HEK293 (cell line): ENCODE results near the gene MARCHF10.

ENCODE experiments used
- CTCF ChIA-PET: fragments of 350-600 bp; formaldehyde crosslinking; extraction: SDS; loops from one replicate; lab custom pipeline; 2021; ENCODE audit warnings: antibody characterized with exemption; lab: Yijun Ruan, JAX
- POLR2A ChIA-PET: fragments of 300-600 bp; formaldehyde crosslinking; extraction: SDS; loops from one replicate; lab custom pipeline; 2020; ENCODE audit warnings: antibody characterized with exemption, inconsistent platforms; lab: Yijun Ruan, JAX
- H3K27ac ChIP-seq: fragments of 200-500 bp; sonication (Bioruptor generic); 2 replicates; pipeline ENCODE4 v1.5.1; 2014; ENCODE audit warnings: low read depth, low read length, control low read depth, inconsistent platforms; ENCODE audit errors: extremely low read depth
- H3K36me3 ChIP-seq, 2 experiments: fragments of 200-500 bp in 1 of 2; sonication (Bioruptor generic) in 1 of 2; 1 replicate in 1 of 2; 2 replicates in 1 of 2; pipeline ENCODE4 v1.5.1; 2014 to 2017; ENCODE audit warnings: inconsistent platforms in 2 of 2, low read length in 2 of 2; ENCODE audit not compliant: control insufficient read depth in 2 of 2, insufficient read depth in 1 of 2
- H3K4me1 ChIP-seq: fragments of 200-500 bp; sonication (Bioruptor generic); 2 replicates; pipeline ENCODE4 v1.5.1; 2014; ENCODE audit warnings: mild to moderate bottlenecking, low read length, inconsistent platforms; ENCODE audit not compliant: control insufficient read depth, insufficient read depth
- H3K4me3 ChIP-seq: 2 replicates; pipeline ENCODE4 v1.5.1; 2011; ENCODE audit warnings: low read depth, mild to moderate bottlenecking, control low read depth, low read length, moderate library complexity
- H3K9me3 ChIP-seq: fragments of 200-500 bp; sonication (Bioruptor generic); 2 replicates; pipeline ENCODE4 v1.5.1; 2014; ENCODE audit warnings: low read depth, low read length, inconsistent platforms; ENCODE audit not compliant: control insufficient read depth, insufficient read depth
- ELK4 ChIP-seq: IDR thresholded peaks from 2 replicates; pipeline ENCODE4 v1.6.1; 2011; ENCODE audit warnings: mild to moderate bottlenecking, low read depth, low read length, borderline replicate concordance
- GLIS1 ChIP-seq: fragments of 450-650 bp; formaldehyde crosslinking; IDR thresholded peaks from 2 replicates; pipeline ENCODE4 v1.5.1; 2016; ENCODE audit warnings: missing biosample characterization, missing genetic modification characterization
- MZF1 ChIP-seq: fragments of 450-650 bp; formaldehyde crosslinking; IDR thresholded peaks from 2 replicates; pipeline ENCODE4 v1.5.1; 2017; ENCODE audit warnings: missing biosample characterization, missing genetic modification characterization, borderline replicate concordance
- OSR2 ChIP-seq: fragments of 450-650 bp; formaldehyde crosslinking; IDR thresholded peaks from 2 replicates; pipeline ENCODE4 v1.5.1; 2016; ENCODE audit warnings: missing biosample characterization, missing genetic modification characterization
- ZBTB21 ChIP-seq: fragments of 450-650 bp; formaldehyde crosslinking; IDR thresholded peaks from 2 replicates; pipeline ENCODE4 v1.5.1; 2017; ENCODE audit warnings: missing biosample characterization, missing genetic modification characterization
- ZFP69B ChIP-seq: fragments of 450-650 bp; formaldehyde crosslinking; IDR thresholded peaks from 2 replicates; pipeline ENCODE4 v1.5.1; 2016; ENCODE audit warnings: missing biosample characterization, missing genetic modification characterization
- ZNF10 ChIP-seq: fragments of 450-650 bp; formaldehyde crosslinking; IDR thresholded peaks from 2 replicates; pipeline ENCODE4 v1.5.1; 2017; ENCODE audit warnings: missing biosample characterization, missing genetic modification characterization
- ZNF157 ChIP-seq: fragments of 450-650 bp; formaldehyde crosslinking; IDR thresholded peaks from 2 replicates; pipeline ENCODE4 v1.5.1; 2016; ENCODE audit warnings: missing biosample characterization, missing genetic modification characterization
- ZNF202 ChIP-seq: fragments of 450-650 bp; formaldehyde crosslinking; IDR thresholded peaks from 2 replicates; pipeline ENCODE4 v1.5.1; 2016; ENCODE audit warnings: missing biosample characterization, missing genetic modification characterization, borderline replicate concordance
- ZNF280C ChIP-seq: fragments of 450-650 bp; formaldehyde crosslinking; IDR thresholded peaks from 2 replicates; pipeline ENCODE4 v1.5.1; 2016; ENCODE audit warnings: missing biosample characterization, missing genetic modification characterization
- ZNF292 ChIP-seq: fragments of 450-650 bp; formaldehyde crosslinking; IDR thresholded peaks from 2 replicates; pipeline ENCODE4 v1.5.1; 2016; ENCODE audit warnings: low read depth, missing biosample characterization, missing genetic modification characterization, borderline replicate concordance
- ZNF394 ChIP-seq: fragments of 450-650 bp; formaldehyde crosslinking; IDR thresholded peaks from 2 replicates; pipeline ENCODE4 v1.5.1; 2016; ENCODE audit warnings: missing biosample characterization, missing genetic modification characterization, mild to moderate bottlenecking, moderate library complexity, borderline replicate concordance
- ZNF521 ChIP-seq: fragments of 450-650 bp; formaldehyde crosslinking; IDR thresholded peaks from 2 replicates; pipeline ENCODE4 v1.5.1; 2017; ENCODE audit warnings: missing biosample characterization, mild to moderate bottlenecking, missing genetic modification characterization
- ZNF658 ChIP-seq: fragments of 450-650 bp; formaldehyde crosslinking; IDR thresholded peaks from 2 replicates; pipeline ENCODE4; 2016; ENCODE audit warnings: missing biosample characterization, missing genetic modification characterization
- ZNF670 ChIP-seq: fragments of 450-650 bp; formaldehyde crosslinking; IDR thresholded peaks from 2 replicates; pipeline ENCODE4 v1.5.1; 2016; ENCODE audit warnings: missing biosample characterization, missing genetic modification characterization, low read depth
- TF ChIP-seq, protein P1 (sequence below): fragments of 450-650 bp; formaldehyde crosslinking; IDR thresholded peaks from 2 replicates; pipeline ENCODE4 v1.5.1; 2016; ENCODE audit warnings: missing biosample characterization, missing genetic modification characterization
- TF ChIP-seq, protein P2 (sequence below): fragments of 450-650 bp; formaldehyde crosslinking; IDR thresholded peaks from 2 replicates; pipeline ENCODE4 v1.5.1; 2016; ENCODE audit warnings: missing biosample characterization, missing genetic modification characterization
- TF ChIP-seq, protein P3 (sequence below): fragments of 450-650 bp; formaldehyde crosslinking; IDR thresholded peaks from 2 replicates; pipeline ENCODE4 v1.5.1; 2016; ENCODE audit warnings: missing biosample characterization, missing genetic modification characterization
- TF ChIP-seq, protein P4 (sequence below): fragments of 450-650 bp; formaldehyde crosslinking; IDR thresholded peaks from 2 replicates; pipeline ENCODE4 v1.5.1; 2016; ENCODE audit warnings: missing biosample characterization, missing genetic modification characterization, borderline replicate concordance
- TF ChIP-seq, protein P5 (sequence below): fragments of 450-650 bp; formaldehyde crosslinking; IDR thresholded peaks from 2 replicates; pipeline ENCODE4 v1.5.1; 2016; ENCODE audit warnings: missing biosample characterization, missing genetic modification characterization
- TF ChIP-seq, protein P6 (sequence below): fragments of 450-650 bp; formaldehyde crosslinking; IDR thresholded peaks from 2 replicates; pipeline ENCODE4 v1.5.1; 2017; ENCODE audit warnings: missing biosample characterization, missing genetic modification characterization

MARCHF10 gene

DNA sequence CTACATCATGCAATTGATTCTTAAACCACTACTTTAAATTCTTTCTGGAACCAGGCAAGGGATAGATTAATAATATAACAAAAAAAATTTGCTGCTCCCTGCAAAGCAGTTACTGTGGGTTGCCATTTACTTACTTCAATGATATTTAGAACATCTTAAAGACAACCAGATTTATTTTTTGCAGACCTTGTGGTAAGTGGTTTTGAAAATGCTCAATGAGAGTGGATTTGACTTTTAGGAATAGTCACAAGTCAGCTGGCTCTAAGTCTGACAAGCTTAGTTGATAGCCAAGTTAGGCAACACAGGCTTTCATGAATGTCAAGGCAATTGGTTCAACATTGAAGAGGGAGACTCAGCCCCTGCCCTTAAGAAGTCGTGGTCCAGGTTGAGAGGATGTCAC is 11.8 kb downstream of the MARCHF10 start:
- CTCF ChIA-PET = no interaction called here

GRCh38 chr17:62794666-62794971 is 13.5 kb downstream of the MARCHF10 start:
- CTCF ChIA-PET = no interaction called here
- Histone ChIP-seq H3K4me1 (peaks cover 7% of the 10 kb centered on the region), H3K36me3 (no peaks in the 10 kb centered on the region), H3K27ac (no peak overlapping the region), H3K4me3 (no peak overlapping the region), H3K9me3 (no peaks in the 10 kb centered on the region)
- POLR2A ChIA-PET = no interaction called here
- TF ChIP-seq ZBTB21 (tag by site-specific recombination) (no peak), ZNF521 (no peak), ZNF202 (tag by site-specific recombination) (no peak), ZNF292 (tag by site-specific recombination) (no peak), ZNF394 (tag by site-specific recombination) (no peak), ZNF157 (tag by site-specific recombination) (no peak), OSR2 (tag by site-specific recombination) (no peak), ZNF280C (no peak), ELK4 (no peak)
- TF ChIP-seq, protein P1, sequence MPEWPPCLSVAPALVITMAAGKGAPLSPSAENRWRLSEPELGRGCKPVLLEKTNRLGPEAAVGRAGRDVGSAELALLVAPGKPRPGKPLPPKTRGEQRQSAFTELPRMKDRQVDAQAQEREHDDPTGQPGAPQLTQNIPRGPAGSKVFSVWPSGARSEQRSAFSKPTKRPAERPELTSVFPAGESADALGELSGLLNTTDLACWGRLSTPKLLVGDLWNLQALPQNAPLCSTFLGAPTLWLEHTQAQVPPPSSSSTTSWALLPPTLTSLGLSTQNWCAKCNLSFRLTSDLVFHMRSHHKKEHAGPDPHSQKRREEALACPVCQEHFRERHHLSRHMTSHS (tag by site-specific recombination) = no peak
- TF ChIP-seq, protein P2, sequence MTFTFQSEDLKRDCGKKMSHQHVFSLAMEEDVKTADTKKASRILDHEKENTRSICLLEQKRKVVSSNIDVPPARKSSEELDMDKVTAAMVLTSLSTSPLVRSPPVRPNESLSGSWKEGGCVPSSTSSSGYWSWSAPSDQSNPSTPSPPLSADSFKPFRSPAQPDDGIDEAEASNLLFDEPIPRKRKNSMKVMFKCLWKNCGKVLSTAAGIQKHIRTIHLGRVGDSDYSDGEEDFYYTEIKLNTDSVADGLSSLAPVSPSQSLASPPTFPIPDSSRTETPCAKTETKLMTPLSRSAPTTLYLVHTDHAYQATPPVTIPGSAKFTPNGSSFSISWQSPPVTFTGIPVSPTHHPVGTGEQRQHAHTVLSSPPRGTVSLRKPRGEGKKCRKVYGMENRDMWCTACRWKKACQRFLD = no peak
- TF ChIP-seq, protein P3, sequence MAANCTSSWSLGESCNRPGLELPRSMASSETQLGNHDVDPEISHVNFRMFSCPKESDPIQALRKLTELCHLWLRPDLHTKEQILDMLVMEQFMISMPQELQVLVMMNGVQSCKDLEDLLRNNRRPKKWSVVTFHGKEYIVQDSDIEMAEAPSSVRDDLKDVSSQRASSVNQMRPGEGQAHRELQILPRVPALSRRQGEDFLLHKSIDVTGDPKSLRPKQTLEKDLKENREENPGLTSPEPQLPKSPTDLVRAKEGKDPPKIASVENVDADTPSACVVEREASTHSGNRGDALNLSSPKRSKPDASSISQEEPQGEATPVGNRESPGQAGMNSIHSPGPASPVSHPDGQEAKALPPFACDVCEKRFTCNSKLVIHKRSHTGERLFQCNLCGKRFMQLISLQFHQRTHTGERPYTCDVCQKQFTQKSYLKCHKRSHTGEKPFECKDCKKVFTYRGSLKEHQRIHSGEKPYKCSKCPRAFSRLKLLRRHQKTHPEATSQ = no peak
- TF ChIP-seq, protein P4, sequence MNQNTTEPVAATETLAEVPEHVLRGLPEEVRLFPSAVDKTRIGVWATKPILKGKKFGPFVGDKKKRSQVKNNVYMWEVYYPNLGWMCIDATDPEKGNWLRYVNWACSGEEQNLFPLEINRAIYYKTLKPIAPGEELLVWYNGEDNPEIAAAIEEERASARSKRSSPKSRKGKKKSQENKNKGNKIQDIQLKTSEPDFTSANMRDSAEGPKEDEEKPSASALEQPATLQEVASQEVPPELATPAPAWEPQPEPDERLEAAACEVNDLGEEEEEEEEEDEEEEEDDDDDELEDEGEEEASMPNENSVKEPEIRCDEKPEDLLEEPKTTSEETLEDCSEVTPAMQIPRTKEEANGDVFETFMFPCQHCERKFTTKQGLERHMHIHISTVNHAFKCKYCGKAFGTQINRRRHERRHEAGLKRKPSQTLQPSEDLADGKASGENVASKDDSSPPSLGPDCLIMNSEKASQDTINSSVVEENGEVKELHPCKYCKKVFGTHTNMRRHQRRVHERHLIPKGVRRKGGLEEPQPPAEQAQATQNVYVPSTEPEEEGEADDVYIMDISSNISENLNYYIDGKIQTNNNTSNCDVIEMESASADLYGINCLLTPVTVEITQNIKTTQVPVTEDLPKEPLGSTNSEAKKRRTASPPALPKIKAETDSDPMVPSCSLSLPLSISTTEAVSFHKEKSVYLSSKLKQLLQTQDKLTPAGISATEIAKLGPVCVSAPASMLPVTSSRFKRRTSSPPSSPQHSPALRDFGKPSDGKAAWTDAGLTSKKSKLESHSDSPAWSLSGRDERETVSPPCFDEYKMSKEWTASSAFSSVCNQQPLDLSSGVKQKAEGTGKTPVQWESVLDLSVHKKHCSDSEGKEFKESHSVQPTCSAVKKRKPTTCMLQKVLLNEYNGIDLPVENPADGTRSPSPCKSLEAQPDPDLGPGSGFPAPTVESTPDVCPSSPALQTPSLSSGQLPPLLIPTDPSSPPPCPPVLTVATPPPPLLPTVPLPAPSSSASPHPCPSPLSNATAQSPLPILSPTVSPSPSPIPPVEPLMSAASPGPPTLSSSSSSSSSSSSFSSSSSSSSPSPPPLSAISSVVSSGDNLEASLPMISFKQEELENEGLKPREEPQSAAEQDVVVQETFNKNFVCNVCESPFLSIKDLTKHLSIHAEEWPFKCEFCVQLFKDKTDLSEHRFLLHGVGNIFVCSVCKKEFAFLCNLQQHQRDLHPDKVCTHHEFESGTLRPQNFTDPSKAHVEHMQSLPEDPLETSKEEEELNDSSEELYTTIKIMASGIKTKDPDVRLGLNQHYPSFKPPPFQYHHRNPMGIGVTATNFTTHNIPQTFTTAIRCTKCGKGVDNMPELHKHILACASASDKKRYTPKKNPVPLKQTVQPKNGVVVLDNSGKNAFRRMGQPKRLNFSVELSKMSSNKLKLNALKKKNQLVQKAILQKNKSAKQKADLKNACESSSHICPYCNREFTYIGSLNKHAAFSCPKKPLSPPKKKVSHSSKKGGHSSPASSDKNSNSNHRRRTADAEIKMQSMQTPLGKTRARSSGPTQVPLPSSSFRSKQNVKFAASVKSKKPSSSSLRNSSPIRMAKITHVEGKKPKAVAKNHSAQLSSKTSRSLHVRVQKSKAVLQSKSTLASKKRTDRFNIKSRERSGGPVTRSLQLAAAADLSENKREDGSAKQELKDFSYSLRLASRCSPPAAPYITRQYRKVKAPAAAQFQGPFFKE (tag by site-specific recombination) = no peak
- TF ChIP-seq, protein P5, sequence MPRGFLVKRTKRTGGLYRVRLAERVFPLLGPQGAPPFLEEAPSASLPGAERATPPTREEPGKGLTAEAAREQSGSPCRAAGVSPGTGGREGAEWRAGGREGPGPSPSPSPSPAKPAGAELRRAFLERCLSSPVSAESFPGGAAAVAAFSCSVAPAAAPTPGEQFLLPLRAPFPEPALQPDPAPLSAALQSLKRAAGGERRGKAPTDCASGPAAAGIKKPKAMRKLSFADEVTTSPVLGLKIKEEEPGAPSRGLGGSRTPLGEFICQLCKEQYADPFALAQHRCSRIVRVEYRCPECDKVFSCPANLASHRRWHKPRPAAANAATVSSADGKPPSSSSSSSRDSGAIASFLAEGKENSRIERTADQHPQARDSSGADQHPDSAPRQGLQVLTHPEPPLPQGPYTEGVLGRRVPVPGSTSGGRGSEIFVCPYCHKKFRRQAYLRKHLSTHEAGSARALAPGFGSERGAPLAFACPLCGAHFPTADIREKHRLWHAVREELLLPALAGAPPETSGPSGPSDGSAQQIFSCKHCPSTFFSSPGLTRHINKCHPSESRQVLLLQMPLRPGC (tag by site-specific recombination) = no peak

More for the DNA sequence above, 11.8 kb downstream of the MARCHF10 start:
- Histone ChIP-seq H3K4me1 (peaks cover 3% of the 10 kb centered on the region), H3K9me3 (no peaks in the 10 kb centered on the region), H3K36me3 (no peaks in the 10 kb centered on the region), H3K27ac (no peak overlapping the region), H3K4me3 (no peak overlapping the region)
- TF ChIP-seq ZNF670 (tag by site-specific recombination) = no peak
- TF ChIP-seq ZNF10 (tag by site-specific recombination) = no peak
- TF ChIP-seq GLIS1 = no peak
- TF ChIP-seq ZFP69B (tag by site-specific recombination) = no peak
- no peak for TF ChIP-seq MZF1 (tag by site-specific recombination)
- no peak for TF ChIP-seq ZNF658
- TF ChIP-seq, protein P6, sequence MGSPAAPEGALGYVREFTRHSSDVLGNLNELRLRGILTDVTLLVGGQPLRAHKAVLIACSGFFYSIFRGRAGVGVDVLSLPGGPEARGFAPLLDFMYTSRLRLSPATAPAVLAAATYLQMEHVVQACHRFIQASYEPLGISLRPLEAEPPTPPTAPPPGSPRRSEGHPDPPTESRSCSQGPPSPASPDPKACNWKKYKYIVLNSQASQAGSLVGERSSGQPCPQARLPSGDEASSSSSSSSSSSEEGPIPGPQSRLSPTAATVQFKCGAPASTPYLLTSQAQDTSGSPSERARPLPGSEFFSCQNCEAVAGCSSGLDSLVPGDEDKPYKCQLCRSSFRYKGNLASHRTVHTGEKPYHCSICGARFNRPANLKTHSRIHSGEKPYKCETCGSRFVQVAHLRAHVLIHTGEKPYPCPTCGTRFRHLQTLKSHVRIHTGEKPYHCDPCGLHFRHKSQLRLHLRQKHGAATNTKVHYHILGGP (tag by site-specific recombination) = no peak
- POLR2A ChIA-PET = no interaction called here
